Measurements from ENCODE around the gene TESK1.

GRCh38 chr9:35646533-35647265 lies 41.6 kb downstream of the TESK1 start:
- peak; percentile 93 for TF ChIP-seq CTCF (IDR thresholded peaks at IDR 0.05; ENCODE audit: insufficient read depth, low read length, poor library complexity, severe bottlenecking)
- TF ChIP-seq EZH2phosphoT487 (conservative IDR thresholded peaks at IDR 0.05; ENCODE audit: low read length), result no peak
